Erythroblast (primary cell): ENCODE results near the gene DENND5B.

Source experiments
- GATA1 ChIP-seq: IDR thresholded peaks from 2 replicates; pipeline ENCODE4 v1.6.1; 2011; ENCODE audit warnings: low read depth, mild to moderate bottlenecking, control low read depth, low read length, moderate library complexity
- POLR2A ChIP-seq: IDR thresholded peaks from 2 replicates; pipeline ENCODE4 v1.6.1; 2011; ENCODE audit warnings: mild to moderate bottlenecking, low read length

- TF ChIP-seq POLR2A (no peak), GATA1 (no peak)
Measured at GRCh38 chr12:31629756-31630732, 39.1 kb upstream of the DENND5B start.
